ENCODE measurements around the gene DCBLD1. TPM values are rescaled to one million over a fixed set of nuclear protein-coding genes. Genes with fewer than 3 reads are reported as not detected.

Gene DCBLD1
- total and polyA plus RNA-seq, 2 of the 13 experiments (the other 11 are each of a cell fraction or from before 2014, with no cell fraction given) = 23.2 to 41.5 TPM

GRCh38 chr6:117545161-117545595, 62.7 kb downstream of the DCBLD1 start (continued):
- TF ChIP-seq ARID5B (CRISPR knock-in tag; IDR thresholded peaks at IDR 0.05) (peak; percentile 94), ZNF761 (CRISPR knock-in tag; conservative IDR thresholded peaks at IDR 0.05) (no peak), ERF (CRISPR knock-in tag; IDR thresholded peaks at IDR 0.05) (0 out of 2 replicates have a peak, but pooled peaks have one; percentile 27), ATF7-NPFF (CRISPR knock-in tag; IDR thresholded peaks at IDR 0.05; ENCODE audit: low read depth) (no peak), SNRNP70 (IDR thresholded peaks at IDR 0.05; ENCODE audit: low read depth, low read length) (no peak), MIXL1 (CRISPR knock-in tag; IDR thresholded peaks at IDR 0.05) (peak; percentile 84; the same call in 1 of the 2 replicates), CEBPG (CRISPR knock-in tag; IDR thresholded peaks at IDR 0.05) (peak; percentile 36; the same call in 1 of the 2 replicates), ARID3A (IDR thresholded peaks at IDR 0.05; ENCODE audit: low read depth, low read length) (peak; percentile 52; the same call in 1 of the 2 replicates), SAP130 (CRISPR knock-in tag; IDR thresholded peaks at IDR 0.05; ENCODE audit: low read depth) (peak; percentile 91), KDM6A (CRISPR knock-in tag; IDR thresholded peaks at IDR 0.05; ENCODE audit: low read depth) (no peak), KAT7 (CRISPR knock-in tag; IDR thresholded peaks at IDR 0.05; ENCODE audit: borderline replicate concordance) (no peak), RBAK (CRISPR knock-in tag; IDR thresholded peaks at IDR 0.05) (no peak), ZBTB26 (CRISPR knock-in tag; IDR thresholded peaks at IDR 0.05; ENCODE audit: borderline replicate concordance) (0 out of 2 replicates have a peak, but pooled peaks have one; percentile 20), NFIB (CRISPR knock-in tag; IDR thresholded peaks at IDR 0.05; ENCODE audit: borderline replicate concordance) (no peak), ZNF343 (CRISPR knock-in tag; IDR thresholded peaks at IDR 0.05) (no peak), TEAD3 (CRISPR knock-in tag; optimal IDR thresholded peaks at IDR 0.05; ENCODE audit: borderline replicate concordance) (peak; percentile 94), FOXO1 (CRISPR knock-in tag; IDR thresholded peaks at IDR 0.05) (peak; percentile 46; the same call in 1 of the 2 replicates), SOX5 (CRISPR knock-in tag; IDR thresholded peaks at IDR 0.05; ENCODE audit: borderline replicate concordance) (peak; percentile 66; the same call in 1 of the 2 replicates), ETV5 (CRISPR knock-in tag; IDR thresholded peaks at IDR 0.05; ENCODE audit: borderline replicate concordance) (peak; percentile 75; the same call in 1 of the 2 replicates), PAXIP1 (CRISPR knock-in tag; conservative IDR thresholded peaks at IDR 0.05) (peak; percentile 51; the same call in 1 of the 2 replicates), ZNF607 (CRISPR knock-in tag; IDR thresholded peaks at IDR 0.05; ENCODE audit: borderline replicate concordance) (0 out of 2 replicates have a peak, but pooled peaks have one; percentile 30), ZNF615 (CRISPR knock-in tag; IDR thresholded peaks at IDR 0.05; ENCODE audit: borderline replicate concordance) (no peak)
